Stomach (tissue), 19 donors: ENCODE data around the gene AEBP2. TPM values are rescaled to one million over a fixed set of nuclear protein-coding genes. Genes with fewer than 3 reads are reported as not detected.
"Not testable (repeated sequence)": the region's sequence is repeated elsewhere in the genome, so short reads cannot be mapped to it uniquely, and the experiment has no call there.

ENCODE experiments used
- DNase-seq, 2 donors: peaks; one replicate each; pipeline versions ENCODE4 v3.0.0 to v3.0.0-alpha.2; 2013 to 2019
- H3K27ac ChIP-seq, 5 donors: fragments of 200-600 bp in 4 of 5; sonication (generic) in 4 of 5; one replicate each; pipeline ENCODE4 v1.5.1; 2013 to 2019; ENCODE audit warnings: mild to moderate bottlenecking in 1 of 5, moderate library complexity in 1 of 5
- H3K27me3 ChIP-seq, 3 donors: fragments of 200-600 bp; sonication (generic); one replicate each; pipeline ENCODE4 v1.5.1; 2017 to 2019; ENCODE audit warnings: mixed run types in 1 of 3
- H3K36me3 ChIP-seq, 4 donors: fragments of 200-600 bp; sonication (generic); 1 replicate in 3 of 4; 2 replicates in 1 of 4; pipeline ENCODE4 v1.5.1; 2016 to 2019
- H3K4me1 ChIP-seq, 4 donors: fragments of 200-600 bp; sonication (generic); one replicate each; pipeline ENCODE4 v1.5.1; 2016 to 2019
- H3K4me3 ChIP-seq, 4 donors: fragments of 200-600 bp; sonication (generic) in 3 of 4; one replicate each; pipeline ENCODE4 v1.5.1; 2016 to 2019; ENCODE audit warnings: mild to moderate bottlenecking in 1 of 4
- H3K9me3 ChIP-seq, 4 donors: fragments of 200-600 bp; sonication (generic); one replicate each; pipeline ENCODE4 v1.5.1; 2016 to 2019
- EP300 ChIP-seq: sonication (generic); formaldehyde crosslinking; IDR thresholded peaks from one replicate; pipeline ENCODE4 v1.6.1; 2017; ENCODE audit warnings: antibody characterized with exemption
- POLR2A ChIP-seq, 4 donors: fragments of 450-650 bp; IDR thresholded peaks; one replicate each; pipeline ENCODE4 v1.6.1; 2016; ENCODE audit warnings: antibody characterized with exemption in 4 of 4, control low read depth in 2 of 4, mild to moderate bottlenecking in 1 of 4, moderate library complexity in 1 of 4
- POLR2AphosphoS5 ChIP-seq, 3 donors: sonication (generic); formaldehyde crosslinking; IDR thresholded peaks; one replicate each; pipeline ENCODE4 v1.6.1; 2016; ENCODE audit warnings: antibody characterized with exemption in 3 of 3
- WGBS, 5 donors: extraction: QIAGEN DNeasy Blood & Tissue Kit in 3 of 5; methylation state at CpG; one replicate each; pipeline versions ENCODE4 v1.1.5 to v1.1.7; 2013 to 2018; 5-methylcytosine and 5-hydroxymethylcytosine counted together
- intact Hi-C: fragments of 100-400 bp; cut with DNase I; formaldehyde crosslinking; loops from one replicate; pipeline ENCODE4 v1.15.1; 2023; ENCODE audit warnings: low total_unique reads
- long read RNA-seq, 10 donors: transcript quantifications; one replicate each; lab custom pipeline, GENCODE V29; 2026
- polyA plus RNA-seq, 3 donors: library from polyadenylated mRNA; stranded (reverse); fragments of 200-250 nt; gene quantifications; one replicate each; pipeline ENCODE4 v1.2.3, GENCODE V29; 2013
- total RNA-seq, 5 donors: library from RNA; depleted of rRNA; stranded (reverse); fragments of >200 nt; gene quantifications; one replicate each; pipeline versions ENCODE4 v1.1.0 to v1.2.3, GENCODE V29; 2014 to 2016
- TF ChIP-seq, protein P1 (sequence below), 7 experiments: fragments of 450-650 bp in 4 of 7; fragments of 200-600 bp in 3 of 7; sonication (generic) in 3 of 7; IDR thresholded peaks; one replicate each; pipeline ENCODE4 v1.5.1; 2016 to 2019; ENCODE audit warnings: antibody characterized with exemption in 7 of 7, control low read depth in 2 of 7, mild to moderate bottlenecking in 1 of 7
- donor health status: healthy with polysubstance abuse.
- donor health status: Bipolar disorder and iron deficiency.
- donor health status: healthy.

AEBP2 gene, protein sequence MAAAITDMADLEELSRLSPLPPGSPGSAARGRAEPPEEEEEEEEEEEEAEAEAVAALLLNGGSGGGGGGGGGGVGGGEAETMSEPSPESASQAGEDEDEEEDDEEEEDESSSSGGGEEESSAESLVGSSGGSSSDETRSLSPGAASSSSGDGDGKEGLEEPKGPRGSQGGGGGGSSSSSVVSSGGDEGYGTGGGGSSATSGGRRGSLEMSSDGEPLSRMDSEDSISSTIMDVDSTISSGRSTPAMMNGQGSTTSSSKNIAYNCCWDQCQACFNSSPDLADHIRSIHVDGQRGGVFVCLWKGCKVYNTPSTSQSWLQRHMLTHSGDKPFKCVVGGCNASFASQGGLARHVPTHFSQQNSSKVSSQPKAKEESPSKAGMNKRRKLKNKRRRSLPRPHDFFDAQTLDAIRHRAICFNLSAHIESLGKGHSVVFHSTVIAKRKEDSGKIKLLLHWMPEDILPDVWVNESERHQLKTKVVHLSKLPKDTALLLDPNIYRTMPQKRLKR
- total RNA-seq: 10 to 100 TPM; 24.1 to 51.8 (median 26.8) TPM
- polyA plus RNA-seq: 10 to 100 TPM in 1 of 3 donors, 1 to 10 TPM in 2; 8.6 to 11.4 (median 9.3) TPM
- long read RNA-seq, donor 1, partial matches to known transcripts: 0 of 2 reads
- long read RNA-seq, donor 1, other reads (novel, unspliced or antisense): 0 of 2 reads
- long read RNA-seq, donor 2, full-length matches to known transcripts: 6 of 6 reads
- long read RNA-seq, donor 2, partial matches to known transcripts: 0 of 6 reads
- long read RNA-seq, donor 2, other reads (novel, unspliced or antisense): 0 of 6 reads
- long read RNA-seq, donor 3, partial matches to known transcripts: 0 of 1 reads
- long read RNA-seq, donor 3, other reads (novel, unspliced or antisense): 0 of 1 reads
- long read RNA-seq, donor 4: 0 reads
- long read RNA-seq, donor 5, partial matches to known transcripts: 0 of 1 reads
- long read RNA-seq, donor 5, other reads (novel, unspliced or antisense): 0 of 1 reads
- long read RNA-seq, donor 6, full-length matches to known transcripts: 5 of 11 reads
- long read RNA-seq, donor 6, partial matches to known transcripts: 6 of 11 reads
- long read RNA-seq, donor 6, other reads (novel, unspliced or antisense): 0 of 11 reads
- long read RNA-seq, donor 7, partial matches to known transcripts: 0 of 1 reads
- long read RNA-seq, donor 7, other reads (novel, unspliced or antisense): 0 of 1 reads
- long read RNA-seq, donor 8, full-length matches to known transcripts: 1 of 1 reads
- long read RNA-seq, donor 8, partial matches to known transcripts: 0 of 1 reads
- long read RNA-seq, donor 8, other reads (novel, unspliced or antisense): 0 of 1 reads
- long read RNA-seq, donor 9, full-length matches to known transcripts: 2 of 2 reads
- long read RNA-seq, donor 9, partial matches to known transcripts: 0 of 2 reads
- long read RNA-seq, donor 9, other reads (novel, unspliced or antisense): 0 of 2 reads
- long read RNA-seq, donor 10: 0 reads

GRCh38 chr12:19439059-19440018 is at the start of gene AEBP2:
Gene AEBP2 (plus strand): TSS chr12:19439492. CDS start chr12:19439700, 208 bp downstream.
- DNase-seq: peak; percentile 90 to 98
- Histone ChIP-seq H3K4me1 (peaks cover 8 to 37% (median 28%) of the 10 kb centered on the region in 4 donors), H3K27me3 (no peaks in the 10 kb centered on the region), H3K36me3 (peaks cover 0 to 6% (median 5%) of the 10 kb centered on the region in 4 donors), H3K9me3 (no peaks in the 10 kb centered on the region), H3K27ac (peak within 1 kb of the TSS; percentile 89 to 96 (median 93)), H3K4me3 (peak within 1 kb of the TSS; percentile 90 to 99 (median 98))
- intact Hi-C loops: no loop called here
- TF ChIP-seq POLR2A (IDR thresholded peaks at IDR 0.05): peak in 1 of 4 donors; percentile 35
- TF ChIP-seq POLR2AphosphoS5 (IDR thresholded peaks at IDR 0.05): peak; percentile 86 to 94 (median 90)
- TF ChIP-seq, protein P1, sequence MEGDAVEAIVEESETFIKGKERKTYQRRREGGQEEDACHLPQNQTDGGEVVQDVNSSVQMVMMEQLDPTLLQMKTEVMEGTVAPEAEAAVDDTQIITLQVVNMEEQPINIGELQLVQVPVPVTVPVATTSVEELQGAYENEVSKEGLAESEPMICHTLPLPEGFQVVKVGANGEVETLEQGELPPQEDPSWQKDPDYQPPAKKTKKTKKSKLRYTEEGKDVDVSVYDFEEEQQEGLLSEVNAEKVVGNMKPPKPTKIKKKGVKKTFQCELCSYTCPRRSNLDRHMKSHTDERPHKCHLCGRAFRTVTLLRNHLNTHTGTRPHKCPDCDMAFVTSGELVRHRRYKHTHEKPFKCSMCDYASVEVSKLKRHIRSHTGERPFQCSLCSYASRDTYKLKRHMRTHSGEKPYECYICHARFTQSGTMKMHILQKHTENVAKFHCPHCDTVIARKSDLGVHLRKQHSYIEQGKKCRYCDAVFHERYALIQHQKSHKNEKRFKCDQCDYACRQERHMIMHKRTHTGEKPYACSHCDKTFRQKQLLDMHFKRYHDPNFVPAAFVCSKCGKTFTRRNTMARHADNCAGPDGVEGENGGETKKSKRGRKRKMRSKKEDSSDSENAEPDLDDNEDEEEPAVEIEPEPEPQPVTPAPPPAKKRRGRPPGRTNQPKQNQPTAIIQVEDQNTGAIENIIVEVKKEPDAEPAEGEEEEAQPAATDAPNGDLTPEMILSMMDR (IDR thresholded peaks at IDR 0.05): no peak
- 4 to 8% (median 6%) methylated on average over 53 to 100 of the region's 102 CpGs for WGBS, 5 donors

- H3K27ac ChIP-seq: no peak overlapping the region
- H3K4me1 ChIP-seq: peaks cover 0 to 13% (median 0%) of the 10 kb centered on the region in 4 donors
- H3K27me3 ChIP-seq: no peaks in the 10 kb centered on the region
- DNase-seq: peak in 1 of 2 donors; percentile 83
- TF ChIP-seq EP300 (no peak), POLR2A (IDR thresholded peaks at IDR 0.05) (no peak), POLR2AphosphoS5 (IDR thresholded peaks at IDR 0.05) (no peak)
- TF ChIP-seq, protein P1 (IDR thresholded peaks at IDR 0.05): no peak
- intact Hi-C loops: no loop called here
- no peak overlapping the region for H3K4me3 ChIP-seq
- WGBS, 5 donors: 58 to 79% (median 68%) methylated on average over 3 of the region's 3 CpGs
- no peaks in the 10 kb centered on the region for H3K36me3 ChIP-seq
- H3K9me3 ChIP-seq: no peaks in the 10 kb centered on the region
Observed at GRCh38 chr12:19390051-19390598, 49.2 kb upstream of the AEBP2 start.

DNA sequence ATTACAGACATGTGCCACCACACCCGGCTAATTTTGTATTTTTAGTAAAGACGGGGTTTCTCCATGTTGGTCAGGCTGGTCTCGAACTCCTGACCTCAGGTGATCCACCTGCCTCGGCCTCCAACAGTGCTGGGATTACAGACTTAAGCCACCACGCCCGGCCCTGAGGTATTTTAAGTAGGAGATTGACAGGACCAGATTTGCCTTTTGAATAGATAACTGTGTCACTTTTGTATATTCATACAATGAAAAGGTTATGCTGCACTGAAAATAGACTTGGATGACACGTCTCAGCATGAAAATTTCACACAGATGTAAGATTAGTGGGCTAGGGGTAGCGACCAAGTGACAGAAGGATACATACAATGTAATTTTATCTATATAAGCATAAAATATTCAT is 46.6 kb upstream of the AEBP2 start:
- H3K27me3 ChIP-seq, H3K27ac ChIP-seq, DNase-seq, H3K9me3 ChIP-seq, intact Hi-C loops, H3K36me3 ChIP-seq, H3K4me3 ChIP-seq, H3K4me1 ChIP-seq: not testable (repeated sequence)
- 80 to 90% (median 85%) methylated on average over 8 of the region's 8 CpGs for WGBS, 5 donors

GRCh38 chr12:19394385-19394784 is 44.9 kb upstream of the AEBP2 start:
- H3K36me3 ChIP-seq: no peaks in the 10 kb centered on the region
- no peaks in the 10 kb centered on the region for H3K9me3 ChIP-seq
- no peak overlapping the region for H3K27ac ChIP-seq
- peaks cover 0 to 6% (median 0%) of the 10 kb centered on the region in 4 donors for H3K4me1 ChIP-seq
- TF ChIP-seq POLR2AphosphoS5 (IDR thresholded peaks at IDR 0.05) (no peak), EP300 (no peak), POLR2A (IDR thresholded peaks at IDR 0.05) (no peak)
- TF ChIP-seq, protein P1 (IDR thresholded peaks at IDR 0.05): no peak
- intact Hi-C loops: no loop called here
- H3K27me3 ChIP-seq: no peaks in the 10 kb centered on the region
- WGBS, 5 donors: 66 to 83% (median 72%) methylated on average over 2 of the region's 2 CpGs
- H3K4me3 ChIP-seq: no peak overlapping the region
- DNase-seq: no peak
